RWPE1 (cell line): ENCODE measurements around the gene SLC45A2.

Experiments
- CTCF ChIA-PET: fragments of 350-600 bp; sonication (Branson Sonifier 250); formaldehyde crosslinking; extraction: SDS; loops from one replicate; lab custom pipeline; 2021; lab: Yijun Ruan, JAX
- POLR2A ChIA-PET: fragments of 400-600 bp; formaldehyde crosslinking; extraction: SDS; loops from one replicate; lab custom pipeline; 2020; ENCODE audit warnings: antibody characterized with exemption; ENCODE audit not compliant: low non-redundant PET; lab: Yijun Ruan, JAX
- DNase-seq: peaks from one replicate; pipeline ENCODE4 v3.0.0; 2012; ENCODE audit warnings: low spot score
- H3K27ac ChIP-seq: fragments of 450-650 bp; 2 replicates; pipeline ENCODE4 v1.5.1; 2017
- CTCF ChIP-seq: fragments of 450-650 bp; conservative IDR thresholded peaks from 2 replicates; pipeline ENCODE4 v1.5.1; 2017; ENCODE audit warnings: low read depth, mild to moderate bottlenecking

Gene SLC45A2

GRCh38 chr5:33944543-33945132 lies 39.9 kb downstream of the SLC45A2 start:
- TF ChIP-seq CTCF: no peak
- H3K27ac ChIP-seq: no peak overlapping the region
- no peak for DNase-seq
- ChIA-PET POLR2A (no interaction called here), CTCF (interaction anchor here (0.7 kb wide), 1 partner anchor 78 kb away, joined by 4 read pairs; no protein-coding TSS in a partner anchor)

- no peak overlapping the region for H3K27ac ChIP-seq
- TF ChIP-seq CTCF: no peak
- POLR2A ChIA-PET: no interaction called here
- CTCF ChIA-PET: no interaction called here
- DNase-seq: no peak
Measured at GRCh38 chr5:33941090-33941489, 43.4 kb downstream of the SLC45A2 start.

GRCh38 chr5:33939556-33940262 lies 44.8 kb downstream of the SLC45A2 start:
- TF ChIP-seq CTCF: no peak
- CTCF ChIA-PET: interaction anchor here (0.9 kb wide), 1 partner anchor 504 kb away, joined by 3 read pairs; no protein-coding TSS in a partner anchor
- H3K27ac ChIP-seq: no peak overlapping the region
- DNase-seq: no peak
- POLR2A ChIA-PET: no interaction called here

GRCh38 chr5:33938881-33939280 lies 45.6 kb downstream of the SLC45A2 start:
- no peak for DNase-seq
- POLR2A ChIA-PET: no interaction called here
- H3K27ac ChIP-seq: no peak overlapping the region
- no peak for TF ChIP-seq CTCF
- CTCF ChIA-PET: no interaction called here

- ChIA-PET CTCF (no interaction called here), POLR2A (no interaction called here)
Measured at GRCh38 chr5:33938507-33938796, 46.0 kb downstream of the SLC45A2 start.

More at GRCh38 chr5:33938507-33938796, 46.0 kb downstream of the SLC45A2 start:
- no peak for TF ChIP-seq CTCF
- no peak overlapping the region for H3K27ac ChIP-seq
- no peak for DNase-seq
